HepG2 (cell line): ENCODE results near the gene RDH16. TPM values are rescaled to one million over a fixed set of nuclear protein-coding genes. Genes with fewer than 3 reads are reported as not detected.

ENCODE experiments used
- BCL6 ChIP-seq: IDR thresholded peaks from 2 replicates; pipeline ENCODE4 v1.6.1; 2016; ENCODE audit warnings: missing genetic modification reagents, missing compliant biosample characterization
- HNRNPK ChIP-seq: fragments of 200-400 bp; formaldehyde crosslinking; IDR thresholded peaks from 2 replicates; pipeline ENCODE4 v1.6.1; 2018; ENCODE audit warnings: low read length, low read depth, moderate library complexity, mild to moderate bottlenecking; ENCODE audit not compliant: poor library complexity, severe bottlenecking
- KLF16 ChIP-seq, 2 experiments: sonication (generic) in 1 of 2; formaldehyde crosslinking in 1 of 2; IDR thresholded peaks; 2 replicates each; pipeline versions ENCODE4 v1.6.1 to v1.8.0; 2016 to 2023; ENCODE audit warnings: missing genetic modification reagents in 2 of 2, missing compliant biosample characterization in 1 of 2
- MEIS1 ChIP-seq: sonication (generic); formaldehyde crosslinking; IDR thresholded peaks from 2 replicates; pipeline ENCODE4 v1.9.0; 2021; ENCODE audit warnings: mild to moderate bottlenecking, missing genetic modification reagents, moderate library complexity, borderline replicate concordance
- PITX1 ChIP-seq: sonication (generic); formaldehyde crosslinking; IDR thresholded peaks from 2 replicates; pipeline ENCODE4 v1.5.1; 2020; ENCODE audit warnings: mild to moderate bottlenecking, missing genetic modification reagents
- SALL2 ChIP-seq: sonication (generic); formaldehyde crosslinking; IDR thresholded peaks from 2 replicates; pipeline ENCODE4 v1.8.1; 2023; ENCODE audit warnings: mild to moderate bottlenecking, missing genetic modification reagents, inconsistent platforms
- ZBED4 ChIP-seq: sonication (generic); formaldehyde crosslinking; IDR thresholded peaks from 2 replicates; pipeline ENCODE4 v1.4.0; 2020; ENCODE audit warnings: missing genetic modification reagents, borderline replicate concordance
- ZNF264 ChIP-seq: sonication (generic); formaldehyde crosslinking; IDR thresholded peaks from 2 replicates; pipeline ENCODE4 v1.4.0; 2020; ENCODE audit warnings: missing genetic modification reagents
- ZNF275 ChIP-seq: sonication (generic); formaldehyde crosslinking; IDR thresholded peaks from 2 replicates; pipeline ENCODE4 v1.8.0; 2022; ENCODE audit warnings: missing genetic modification reagents, mild to moderate bottlenecking, inconsistent platforms, borderline replicate concordance
- ZNF496 ChIP-seq: sonication (generic); formaldehyde crosslinking; IDR thresholded peaks from 2 replicates; pipeline ENCODE4 v1.8.1; 2023; ENCODE audit warnings: mild to moderate bottlenecking, moderate library complexity, missing genetic modification reagents; ENCODE audit not compliant: insufficient replicate concordance
- ZNF644 ChIP-seq: IDR thresholded peaks from 2 replicates; pipeline ENCODE4 v1.6.1; 2016; ENCODE audit warnings: low read depth
- ZNF652 ChIP-seq: IDR thresholded peaks from 2 replicates; pipeline ENCODE4 v1.6.1; 2016; ENCODE audit warnings: low read depth, borderline replicate concordance
- ZSCAN20 ChIP-seq: sonication (generic); formaldehyde crosslinking; IDR thresholded peaks from 2 replicates; pipeline ENCODE4 v1.4.0; 2020; ENCODE audit warnings: missing genetic modification reagents, mild to moderate bottlenecking, borderline replicate concordance
- polyA plus RNA-seq, 8 experiments: library from polyadenylated mRNA; depleted of rRNA in 3 of 8; stranded (reverse) in 7 of 8; unstranded in 1 of 8; fragments of >200 nt; fragmentation: Illumina TruSeq in 4 of 8; extraction: Trizol in 4 of 8; gene quantifications; 2 replicates each; pipeline versions ENCODE4 v1.2.1 to v1.2.3, GENCODE V29; 2011 to 2016; ENCODE audit warnings: low read depth in 4 of 8, missing spikeins in 1 of 8, mixed read lengths in 1 of 8; ENCODE audit not compliant: insufficient read depth in 1 of 8
- total RNA-seq, 5 experiments: library from RNA; depleted of rRNA; stranded (reverse); fragments of >200 nt; fragmentation: Illumina TruSeq; extraction: Trizol; gene quantifications; 2 replicates each; pipeline ENCODE4 v1.2.3, GENCODE V29; 2016; ENCODE audit warnings: low read depth in 1 of 5
- TF ChIP-seq, protein P1 (sequence below): sonication (generic); formaldehyde crosslinking; IDR thresholded peaks from 2 replicates; pipeline ENCODE4 v1.4.0; 2020; ENCODE audit warnings: missing genetic modification reagents
- TF ChIP-seq, protein P2 (sequence below): sonication (generic); formaldehyde crosslinking; IDR thresholded peaks from 2 replicates; pipeline ENCODE4 v1.4.0; 2020; ENCODE audit warnings: low read depth, missing genetic modification reagents

Gene RDH16
- total and polyA plus RNA-seq, 2 of the 13 experiments (the other 11 are each of a cell fraction or from before 2014, with no cell fraction given), result 0.05 to 0.13 TPM

DNA sequence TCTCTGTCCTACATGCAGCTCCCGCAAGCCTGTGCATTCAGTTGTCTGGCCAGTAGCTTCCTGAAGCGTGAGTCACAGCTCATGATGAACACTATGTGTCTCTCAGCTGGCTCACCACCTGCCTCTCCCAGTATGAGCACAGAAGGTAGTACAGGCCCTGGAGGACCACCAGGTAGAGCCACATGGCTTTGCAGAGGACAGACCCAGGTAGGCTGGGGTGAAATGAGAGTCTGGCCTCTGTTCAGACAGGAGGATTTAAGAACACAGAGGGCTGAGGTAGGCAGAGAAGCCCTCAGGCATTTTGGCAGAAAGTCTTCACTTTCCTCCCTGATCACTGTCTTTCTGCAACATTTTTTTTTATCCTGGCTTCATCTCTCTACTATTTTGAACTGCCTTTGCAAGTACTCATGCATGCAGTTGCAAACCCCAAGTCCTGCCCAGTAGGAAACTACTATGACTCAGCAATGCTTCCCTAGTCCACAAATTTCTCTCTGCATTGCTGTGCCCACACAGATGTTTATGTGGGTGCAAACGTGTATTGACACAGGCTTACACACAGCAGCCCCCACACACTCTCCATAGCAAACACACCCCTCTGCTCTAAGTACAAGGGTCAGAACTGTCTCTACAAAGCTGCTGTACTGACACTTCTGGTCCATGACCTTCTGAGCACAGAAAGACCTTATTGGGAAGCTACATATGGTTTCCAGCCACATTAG is 15.9 kb downstream of the RDH16 start (continued):
- TF ChIP-seq ZBED4 (peak; percentile 34; the same call in 1 of the 2 replicates), MEIS1 (CRISPR knock-in tag) (peak; percentile 93; the same call in 1 of the 2 replicates), ZNF652 (peak; percentile 55; the same call in 1 of the 2 replicates), BCL6 (CRISPR knock-in tag) (peak; percentile 75), PITX1 (CRISPR knock-in tag) (peak; percentile 98), SALL2 (0 out of 2 replicates have a peak, but pooled peaks have one; percentile 36), ZSCAN20 (CRISPR knock-in tag) (no peak), ZNF496 (no peak), KLF16 (CRISPR knock-in tag; IDR thresholded peaks at IDR 0.05) (peak in 1 of 2 experiments; percentile 85; a peak in 2 of 4 replicates), ZNF275 (CRISPR knock-in tag) (no peak), ZNF264 (peak; percentile 93), ZNF644 (CRISPR knock-in tag) (peak; percentile 94), HNRNPK (no peak)
- TF ChIP-seq, protein P1, sequence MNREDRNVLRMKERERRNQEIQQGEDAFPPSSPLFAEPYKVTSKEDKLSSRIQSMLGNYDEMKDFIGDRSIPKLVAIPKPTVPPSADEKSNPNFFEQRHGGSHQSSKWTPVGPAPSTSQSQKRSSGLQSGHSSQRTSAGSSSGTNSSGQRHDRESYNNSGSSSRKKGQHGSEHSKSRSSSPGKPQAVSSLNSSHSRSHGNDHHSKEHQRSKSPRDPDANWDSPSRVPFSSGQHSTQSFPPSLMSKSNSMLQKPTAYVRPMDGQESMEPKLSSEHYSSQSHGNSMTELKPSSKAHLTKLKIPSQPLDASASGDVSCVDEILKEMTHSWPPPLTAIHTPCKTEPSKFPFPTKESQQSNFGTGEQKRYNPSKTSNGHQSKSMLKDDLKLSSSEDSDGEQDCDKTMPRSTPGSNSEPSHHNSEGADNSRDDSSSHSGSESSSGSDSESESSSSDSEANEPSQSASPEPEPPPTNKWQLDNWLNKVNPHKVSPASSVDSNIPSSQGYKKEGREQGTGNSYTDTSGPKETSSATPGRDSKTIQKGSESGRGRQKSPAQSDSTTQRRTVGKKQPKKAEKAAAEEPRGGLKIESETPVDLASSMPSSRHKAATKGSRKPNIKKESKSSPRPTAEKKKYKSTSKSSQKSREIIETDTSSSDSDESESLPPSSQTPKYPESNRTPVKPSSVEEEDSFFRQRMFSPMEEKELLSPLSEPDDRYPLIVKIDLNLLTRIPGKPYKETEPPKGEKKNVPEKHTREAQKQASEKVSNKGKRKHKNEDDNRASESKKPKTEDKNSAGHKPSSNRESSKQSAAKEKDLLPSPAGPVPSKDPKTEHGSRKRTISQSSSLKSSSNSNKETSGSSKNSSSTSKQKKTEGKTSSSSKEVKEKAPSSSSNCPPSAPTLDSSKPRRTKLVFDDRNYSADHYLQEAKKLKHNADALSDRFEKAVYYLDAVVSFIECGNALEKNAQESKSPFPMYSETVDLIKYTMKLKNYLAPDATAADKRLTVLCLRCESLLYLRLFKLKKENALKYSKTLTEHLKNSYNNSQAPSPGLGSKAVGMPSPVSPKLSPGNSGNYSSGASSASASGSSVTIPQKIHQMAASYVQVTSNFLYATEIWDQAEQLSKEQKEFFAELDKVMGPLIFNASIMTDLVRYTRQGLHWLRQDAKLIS (CRISPR knock-in tag), result no peak
- TF ChIP-seq, protein P2, sequence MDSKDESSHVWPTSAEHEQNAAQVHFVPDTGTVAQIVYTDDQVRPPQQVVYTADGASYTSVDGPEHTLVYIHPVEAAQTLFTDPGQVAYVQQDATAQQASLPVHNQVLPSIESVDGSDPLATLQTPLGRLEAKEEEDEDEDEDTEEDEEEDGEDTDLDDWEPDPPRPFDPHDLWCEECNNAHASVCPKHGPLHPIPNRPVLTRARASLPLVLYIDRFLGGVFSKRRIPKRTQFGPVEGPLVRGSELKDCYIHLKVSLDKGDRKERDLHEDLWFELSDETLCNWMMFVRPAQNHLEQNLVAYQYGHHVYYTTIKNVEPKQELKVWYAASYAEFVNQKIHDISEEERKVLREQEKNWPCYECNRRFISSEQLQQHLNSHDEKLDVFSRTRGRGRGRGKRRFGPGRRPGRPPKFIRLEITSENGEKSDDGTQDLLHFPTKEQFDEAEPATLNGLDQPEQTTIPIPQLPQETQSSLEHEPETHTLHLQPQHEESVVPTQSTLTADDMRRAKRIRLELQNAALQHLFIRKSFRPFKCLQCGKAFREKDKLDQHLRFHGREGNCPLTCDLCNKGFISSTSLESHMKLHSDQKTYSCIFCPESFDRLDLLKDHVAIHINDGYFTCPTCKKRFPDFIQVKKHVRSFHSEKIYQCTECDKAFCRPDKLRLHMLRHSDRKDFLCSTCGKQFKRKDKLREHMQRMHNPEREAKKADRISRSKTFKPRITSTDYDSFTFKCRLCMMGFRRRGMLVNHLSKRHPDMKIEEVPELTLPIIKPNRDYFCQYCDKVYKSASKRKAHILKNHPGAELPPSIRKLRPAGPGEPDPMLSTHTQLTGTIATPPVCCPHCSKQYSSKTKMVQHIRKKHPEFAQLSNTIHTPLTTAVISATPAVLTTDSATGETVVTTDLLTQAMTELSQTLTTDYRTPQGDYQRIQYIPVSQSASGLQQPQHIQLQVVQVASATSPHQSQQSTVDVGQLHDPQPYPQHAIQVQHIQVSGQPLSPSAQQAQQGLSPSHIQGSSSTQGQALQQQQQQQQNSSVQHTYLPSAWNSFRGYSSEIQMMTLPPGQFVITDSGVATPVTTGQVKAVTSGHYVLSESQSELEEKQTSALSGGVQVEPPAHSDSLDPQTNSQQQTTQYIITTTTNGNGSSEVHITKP (CRISPR knock-in tag), result 0 out of 2 replicates have a peak, but pooled peaks have one; percentile 41
